GM18951 (cell line): ENCODE results near the gene ESR2.
A peak's percentile ranks its signal among the peaks of the same experiment; 100 is the strongest.

Experiments
- POLR2A ChIP-seq: IDR thresholded peaks from 4 replicates; pipeline ENCODE4 v1.6.1; 2011; ENCODE audit warnings: mild to moderate bottlenecking; ENCODE audit not compliant: insufficient read length, insufficient read depth; ENCODE audit errors: extremely low read depth
- in situ Hi-C: fragments of 300-500 bp; cut with MboI; formaldehyde crosslinking; loops from one replicate; pipeline ENCODE4 v1.12.0; 2022; ENCODE audit warnings: low sequenced_read_pairs, mixed read lengths, inconsistent platforms; ENCODE audit not compliant: unreplicated experiment

Gene ESR2

DNA sequence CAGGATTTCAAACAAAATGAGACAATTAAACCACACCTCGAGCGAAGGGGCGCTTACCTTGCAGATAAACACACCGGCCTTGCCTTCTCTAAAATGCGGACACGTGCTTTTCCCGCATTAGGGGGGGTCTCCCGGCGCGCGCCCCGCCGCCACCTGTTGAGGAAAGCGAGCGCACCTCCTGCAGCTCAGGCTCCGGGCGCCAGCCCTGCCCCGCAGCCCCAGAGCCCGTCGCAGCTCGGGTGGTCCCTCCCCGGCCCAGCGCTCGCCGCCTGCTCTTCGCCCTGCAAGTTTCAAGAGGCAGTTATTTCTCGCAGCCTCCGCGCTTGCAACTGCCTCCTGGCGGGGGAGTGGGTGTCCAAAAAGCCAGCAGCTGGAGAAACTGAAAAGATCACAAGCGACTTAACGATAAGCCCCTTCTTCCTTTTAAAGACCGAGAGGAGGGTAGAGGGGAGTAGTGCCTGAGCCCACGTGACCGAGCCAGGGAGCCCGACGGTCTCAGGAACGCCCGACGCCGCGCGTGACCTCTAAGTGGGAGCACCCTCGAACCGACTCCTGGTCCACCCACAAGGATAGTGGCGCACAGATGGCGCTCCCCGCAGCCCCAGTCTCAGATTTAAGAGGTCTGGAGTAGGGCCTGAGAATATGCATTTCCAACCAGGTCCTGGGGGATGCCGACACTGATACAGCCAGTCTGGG, at the start of gene ESR2:
TSS of gene ESR2 (minus strand) at position 396 of the 696 bp plus-strand sequence. CDS start 11,386 bp downstream, outside the sequence.
- TF ChIP-seq POLR2A, result no peak
- in situ Hi-C loops, result loop anchor here (25.0 kb wide), 1 partner anchor 657 kb away; the partner anchor contains the start of gene WDR89

DNA sequence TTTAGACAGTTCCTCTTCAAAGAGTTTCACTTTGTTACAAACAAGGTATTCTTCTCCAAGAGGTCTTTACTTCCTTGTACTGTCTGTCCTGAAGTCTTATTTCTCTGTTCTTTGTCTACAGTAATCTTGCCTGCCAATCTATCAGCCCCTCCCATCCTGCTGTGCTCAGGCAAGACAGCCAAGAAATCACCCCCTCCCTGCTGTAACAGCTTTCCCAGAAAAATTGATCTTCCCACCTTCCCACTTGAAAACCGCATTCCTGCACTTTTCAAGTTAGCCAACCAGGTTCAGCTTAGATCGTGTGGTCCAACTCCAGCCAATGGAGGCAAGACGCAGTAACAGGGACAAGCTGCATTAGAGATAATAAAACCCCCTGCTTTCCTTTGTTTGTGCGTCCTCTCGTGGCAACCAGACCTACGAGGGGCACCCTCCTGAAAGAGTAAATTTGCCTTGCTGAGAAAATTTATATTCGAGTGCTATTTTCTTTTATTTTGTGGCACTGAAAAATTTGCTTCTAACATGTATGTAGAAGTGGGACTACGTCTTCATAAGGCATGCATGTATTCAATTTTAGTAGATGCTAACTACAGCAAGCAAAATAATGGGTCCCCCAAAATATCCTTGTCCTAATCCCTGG, 46.5 kb upstream of the ESR2 start:
- in situ Hi-C loops, result no loop called here
- no peak for TF ChIP-seq POLR2A

DNA sequence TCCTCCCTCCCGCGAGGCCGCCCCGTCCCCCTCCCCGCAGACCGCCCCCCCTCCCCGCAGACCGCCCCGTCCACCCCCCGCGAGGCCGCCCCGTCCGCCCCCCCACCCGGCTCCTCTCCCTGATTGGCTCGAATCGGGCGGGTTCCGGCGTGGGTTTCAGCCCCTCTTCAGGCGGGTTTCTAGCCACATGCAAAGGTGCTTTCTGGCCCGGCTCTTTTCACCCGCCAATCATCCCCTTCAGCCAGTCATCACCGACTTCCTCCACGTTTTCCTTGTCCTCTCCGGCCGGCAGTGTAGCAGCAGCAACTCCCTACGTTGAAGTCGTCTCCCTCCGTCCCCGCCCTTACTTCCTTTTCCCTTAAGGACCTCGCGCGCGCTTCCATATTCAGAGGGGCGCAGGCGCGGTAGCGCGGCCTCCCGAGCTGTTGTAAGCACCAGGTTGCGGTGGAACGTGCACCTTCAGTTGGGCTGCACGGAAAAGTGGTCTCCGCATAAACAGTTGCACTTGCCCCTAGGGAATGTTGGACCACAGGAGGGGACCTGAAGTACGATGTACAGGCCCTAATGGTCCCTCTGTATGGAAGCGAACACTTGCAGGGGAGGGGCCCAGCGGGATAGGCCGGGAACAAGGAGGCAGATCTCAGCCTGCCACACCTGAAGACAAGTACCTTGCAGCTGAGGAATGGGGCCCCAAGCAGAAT, 44.6 kb upstream of the ESR2 start:
- in situ Hi-C loops, result no loop called here
- peak; percentile 76 for TF ChIP-seq POLR2A

DNA sequence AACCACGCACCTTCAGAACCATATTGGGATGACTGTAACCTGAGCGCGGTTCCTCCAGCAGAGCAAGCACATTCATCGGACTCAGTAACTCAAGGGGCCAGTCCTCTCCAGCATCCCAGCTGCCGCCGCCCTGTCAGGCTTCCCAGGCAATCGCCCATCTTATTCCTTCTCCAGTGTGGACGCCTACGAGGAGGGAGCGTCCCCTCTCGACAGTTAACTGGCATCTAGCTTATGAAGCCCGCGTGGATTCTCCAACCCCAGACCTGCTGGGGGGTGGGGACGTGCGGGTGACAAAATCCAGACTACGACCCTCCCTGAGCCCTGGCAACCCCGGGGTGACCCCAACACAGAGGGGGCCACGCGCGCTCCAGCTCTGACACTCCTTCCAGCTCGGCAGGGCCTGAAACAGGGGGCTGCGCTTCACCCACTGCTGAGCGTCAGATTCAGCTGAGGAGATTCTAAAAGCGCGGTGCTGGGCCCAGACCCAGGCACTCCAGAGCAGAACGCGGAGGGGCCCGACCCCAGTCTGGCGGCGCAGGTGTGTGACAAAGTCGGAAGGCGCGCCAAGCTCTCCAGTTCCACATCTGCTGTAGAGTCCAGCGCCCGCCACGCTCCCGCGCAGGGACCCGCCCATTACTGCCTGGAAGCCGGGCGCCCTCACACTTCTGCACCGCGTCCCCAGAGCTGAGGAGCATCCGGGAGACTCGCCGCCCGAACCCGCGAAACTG, 43.9 kb upstream of the ESR2 start:
- in situ Hi-C loops, result no loop called here
- TF ChIP-seq POLR2A, result peak; percentile 62

- in situ Hi-C loops, result no loop called here
Observed at GRCh38 chr14:64329149-64329548, 35.0 kb upstream of the ESR2 start.

DNA sequence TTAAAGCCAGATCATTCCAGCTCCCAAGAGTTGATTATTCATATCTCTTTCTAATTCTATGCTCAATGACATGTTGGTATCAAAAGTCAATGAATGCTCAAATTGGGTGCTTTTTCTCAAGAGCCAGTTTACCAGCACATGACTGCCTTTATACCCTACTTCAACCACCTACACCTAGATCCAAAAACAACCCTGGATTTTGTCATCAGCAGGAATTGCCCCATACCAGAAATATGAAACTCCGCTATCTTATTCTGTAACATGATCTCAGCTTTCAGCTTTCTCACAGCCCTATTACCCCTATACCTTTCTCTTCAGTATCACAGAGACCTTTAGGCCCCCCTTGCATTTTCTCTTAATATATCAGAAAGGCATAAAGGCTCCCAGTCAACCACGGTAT, 32.3 kb upstream of the ESR2 start:
- TF ChIP-seq POLR2A, result no peak
- in situ Hi-C loops, result no loop called here

More at GRCh38 chr14:64329149-64329548, 35.0 kb upstream of the ESR2 start:
- TF ChIP-seq POLR2A, result no peak

DNA sequence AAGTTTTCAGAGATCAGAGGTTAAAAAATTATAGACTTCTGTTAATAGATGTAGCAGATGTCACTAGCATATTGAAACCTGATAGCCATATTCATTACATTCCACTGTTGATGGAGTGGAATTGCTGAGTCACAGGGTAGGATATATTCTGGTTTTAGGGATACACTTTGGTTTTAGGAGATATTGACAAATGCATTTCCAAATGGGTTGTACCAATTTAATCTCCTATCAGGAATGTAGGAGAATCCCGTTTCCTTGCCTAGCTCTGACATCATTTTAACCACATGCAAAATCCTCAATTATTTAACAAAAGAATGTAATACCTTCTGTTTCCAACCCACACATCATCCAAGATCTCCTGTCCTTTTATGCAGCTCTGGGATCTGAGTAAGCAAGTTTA, 30.7 kb upstream of the ESR2 start:
- in situ Hi-C loops, result loop anchor here (25.0 kb wide), 1 partner anchor 938 kb away; no protein-coding TSS in a partner anchor
- no peak for TF ChIP-seq POLR2A

DNA sequence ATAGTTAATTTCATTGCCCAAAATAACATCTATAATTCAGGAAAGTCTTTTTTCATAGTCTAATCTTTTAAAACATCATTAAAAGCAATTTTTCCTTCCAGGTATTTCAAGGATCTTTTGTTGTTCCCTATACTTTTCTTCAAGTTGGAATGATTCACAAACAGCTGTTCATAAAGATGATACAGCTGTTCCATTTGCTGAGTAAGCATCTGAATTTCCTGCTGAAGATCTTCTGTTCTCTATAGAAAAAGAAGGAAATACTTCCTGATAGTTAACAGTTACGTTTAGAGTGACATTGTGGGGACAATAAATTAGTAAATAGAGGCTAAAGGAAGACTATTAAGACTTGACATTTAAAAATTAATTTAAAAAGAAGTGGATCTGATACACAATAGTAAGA, 30.3 kb upstream of the ESR2 start:
- no peak for TF ChIP-seq POLR2A
- in situ Hi-C loops, result loop anchor here (25.0 kb wide), 1 partner anchor 937 kb away; no protein-coding TSS in a partner anchor

DNA sequence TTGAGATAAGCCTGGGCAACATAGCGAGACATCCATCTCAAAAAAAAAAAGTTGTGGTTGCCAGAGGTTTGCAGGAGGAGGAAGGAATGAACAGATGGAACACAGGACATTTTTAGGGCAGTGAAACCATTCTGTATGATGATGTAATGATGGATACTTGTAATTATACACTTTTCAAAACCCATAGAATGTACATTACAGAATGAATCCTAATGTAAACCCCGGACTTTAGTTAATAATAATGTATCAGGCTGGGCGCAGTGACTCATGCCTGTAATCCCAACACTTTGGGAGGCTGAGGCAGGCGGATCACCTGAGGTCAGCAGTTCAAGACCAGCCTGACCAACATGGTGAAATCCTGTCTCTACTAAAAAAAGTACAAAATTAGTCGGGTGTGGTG, 26.2 kb upstream of the ESR2 start:
- in situ Hi-C loops, result loop anchor here (25.0 kb wide), 1 partner anchor 933 kb away; no protein-coding TSS in a partner anchor

- in situ Hi-C loops, result loop anchor here (25.0 kb wide), 1 partner anchor 931 kb away; no protein-coding TSS in a partner anchor
Observed at GRCh38 chr14:64318695-64319094, 24.5 kb upstream of the ESR2 start.

DNA sequence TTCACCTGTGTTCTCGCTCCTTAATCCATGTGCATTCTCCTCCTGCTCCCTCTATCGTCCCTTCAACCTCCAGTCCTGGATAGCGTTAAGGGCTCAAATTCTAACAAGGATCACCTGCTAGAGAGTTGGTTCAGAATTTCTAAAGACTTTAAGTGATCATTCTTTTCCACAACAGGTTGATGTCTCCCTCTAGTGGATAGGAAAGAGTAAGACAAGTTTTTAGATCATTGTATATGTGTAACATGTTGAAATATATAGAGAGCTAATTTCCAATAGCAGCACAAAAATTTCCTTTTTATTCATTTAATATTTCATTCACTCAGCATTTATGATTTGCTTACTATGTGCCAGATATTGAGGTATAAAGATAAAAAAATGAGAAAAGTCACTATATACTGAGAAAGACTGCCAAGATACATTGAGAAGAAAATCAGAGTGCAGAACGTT, 9.3 kb upstream of the ESR2 start:
- no peak for TF ChIP-seq POLR2A
- in situ Hi-C loops, result loop anchor here (5.0 to 25.0 kb wide), 2 partner anchors 511 to 916 kb away; no protein-coding TSS in a partner anchor

DNA sequence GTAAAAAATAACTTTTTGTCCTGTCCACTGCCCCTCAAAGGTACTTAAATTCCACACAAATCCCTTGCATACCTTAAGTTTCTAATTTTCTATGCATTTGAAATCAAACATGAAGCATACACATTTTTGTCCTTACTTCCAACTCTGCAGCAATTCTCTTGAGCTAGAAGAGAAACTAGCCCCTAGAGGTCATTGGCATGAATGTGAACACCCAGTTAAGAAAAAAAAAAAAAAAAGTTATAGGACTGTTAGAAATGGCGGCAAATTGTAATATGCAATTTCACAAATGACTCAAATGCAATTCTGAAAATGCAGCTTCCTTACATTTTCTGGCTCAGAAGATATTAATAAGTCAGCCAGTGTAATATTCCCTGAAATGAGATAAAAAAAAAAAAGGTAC, 4.6 kb upstream of the ESR2 start:
- TF ChIP-seq POLR2A, result no peak
- in situ Hi-C loops, result loop anchor here (25.0 kb wide), 1 partner anchor 661 kb away; the partner anchor contains the start of gene WDR89

- no peak for TF ChIP-seq POLR2A
- in situ Hi-C loops, result loop anchor here (25.0 kb wide), 1 partner anchor 659 kb away; the partner anchor contains the start of gene WDR89
Observed at GRCh38 chr14:64296561-64296960, 2.4 kb upstream of the ESR2 start.
